Neural progenitor cell (in vitro differentiated cells): ENCODE measurements around the gene SYTL2. TPM values are rescaled to one million over a fixed set of nuclear protein-coding genes. Genes with fewer than 3 reads are reported as not detected.

Source experiments
- DNase-seq: peaks from one replicate; pipeline ENCODE4 v3.0.0-alpha.2; 2016; ENCODE audit warnings: low spot score
- H2AFZ ChIP-seq: fragments of 200-600 bp; sonication (generic); replicated peaks from 2 replicates; pipeline ENCODE4 v1.6.1; 2016; ENCODE audit warnings: antibody characterized with exemption
- H3F3A ChIP-seq: fragments of 200-600 bp; sonication (generic); 2 replicates; pipeline ENCODE4 v1.6.1; 2016; ENCODE audit warnings: antibody characterized with exemption, low read depth
- H3K27ac ChIP-seq: fragments of 200-600 bp; sonication (generic); 2 replicates; pipeline ENCODE4 v1.5.1; 2016; ENCODE audit warnings: mild to moderate bottlenecking
- H3K27me3 ChIP-seq: fragments of 200-600 bp; sonication (generic); 2 replicates; pipeline ENCODE4 v1.6.1; 2016; ENCODE audit warnings: mild to moderate bottlenecking, moderate library complexity
- H3K36me3 ChIP-seq: fragments of 200-600 bp; sonication (generic); 2 replicates; pipeline ENCODE4 v1.5.1; 2016
- H3K4me1 ChIP-seq: fragments of 200-600 bp; sonication (generic); 2 replicates; pipeline ENCODE4 v1.6.1; 2016; ENCODE audit warnings: mixed run types
- H3K4me2 ChIP-seq: fragments of 200-600 bp; sonication (generic); 2 replicates; pipeline ENCODE4 v1.6.1; 2016
- H3K4me3 ChIP-seq: fragments of 200-600 bp; sonication (generic); 2 replicates; pipeline ENCODE4 v1.5.1; 2016
- H3K79me2 ChIP-seq: fragments of 200-600 bp; sonication (generic); 2 replicates; pipeline ENCODE4 v1.6.1; 2016; ENCODE audit warnings: low read depth
- H3K9ac ChIP-seq: fragments of 200-600 bp; sonication (generic); 2 replicates; pipeline ENCODE4 v1.6.1; 2016
- H3K9me3 ChIP-seq: fragments of 200-600 bp; sonication (generic); 2 replicates; pipeline ENCODE4 v1.5.1; 2016; ENCODE audit warnings: low read depth
- H4K20me1 ChIP-seq: fragments of 200-600 bp; sonication (generic); 2 replicates; pipeline ENCODE4 v1.6.1; 2016; ENCODE audit warnings: low read depth
- H3K27ac Mint-ChIP-seq: 3 replicates; pipeline ENCODE4 v1.8.0; 2021; ENCODE audit warnings: mixed read lengths
- H3K27me3 Mint-ChIP-seq: 2 replicates; pipeline ENCODE4 v1.8.0; 2022; ENCODE audit warnings: low read depth, mild to moderate bottlenecking, inconsistent platforms, moderate library complexity, mixed read lengths; ENCODE audit not compliant: insufficient read depth
- H3K36me3 Mint-ChIP-seq: 3 replicates; pipeline ENCODE4 v1.8.0; 2021; ENCODE audit warnings: mixed read lengths
- H3K4me1 Mint-ChIP-seq: 3 replicates; pipeline ENCODE4 v1.8.0; 2021; ENCODE audit warnings: mixed read lengths
- H3K4me3 Mint-ChIP-seq: 3 replicates; pipeline ENCODE4 v1.8.0; 2021; ENCODE audit warnings: mild to moderate bottlenecking, moderate library complexity, mixed read lengths
- H3K9me3 Mint-ChIP-seq: 3 replicates; pipeline ENCODE4 v1.8.0; 2020; ENCODE audit warnings: mixed read lengths
- CTCF ChIP-seq: fragments of 200-600 bp; sonication (generic); IDR thresholded peaks from 2 replicates; pipeline ENCODE4 v1.5.1; 2017; ENCODE audit warnings: antibody characterized with exemption, mild to moderate bottlenecking
- EZH2 ChIP-seq: fragments of 200-600 bp; sonication (generic); IDR thresholded peaks from 2 replicates; pipeline ENCODE4 v1.6.1; 2017; ENCODE audit warnings: antibody characterized with exemption, mild to moderate bottlenecking, moderate library complexity
- EZH2phosphoT487 ChIP-seq: fragments of 200-600 bp; sonication (generic); IDR thresholded peaks from 2 replicates; pipeline ENCODE4 v1.6.1; 2017; ENCODE audit warnings: antibody characterized with exemption
- total RNA-seq: library from RNA; depleted of rRNA; stranded (reverse); fragments of >200 nt; gene quantifications from 2 replicates; pipeline ENCODE4 v1.2.3, GENCODE V29; 2015; ENCODE audit warnings: low replicate concordance

SYTL2 gene
- total RNA-seq, 1 donor from 2014 or later, result 34.1 TPM

DNA sequence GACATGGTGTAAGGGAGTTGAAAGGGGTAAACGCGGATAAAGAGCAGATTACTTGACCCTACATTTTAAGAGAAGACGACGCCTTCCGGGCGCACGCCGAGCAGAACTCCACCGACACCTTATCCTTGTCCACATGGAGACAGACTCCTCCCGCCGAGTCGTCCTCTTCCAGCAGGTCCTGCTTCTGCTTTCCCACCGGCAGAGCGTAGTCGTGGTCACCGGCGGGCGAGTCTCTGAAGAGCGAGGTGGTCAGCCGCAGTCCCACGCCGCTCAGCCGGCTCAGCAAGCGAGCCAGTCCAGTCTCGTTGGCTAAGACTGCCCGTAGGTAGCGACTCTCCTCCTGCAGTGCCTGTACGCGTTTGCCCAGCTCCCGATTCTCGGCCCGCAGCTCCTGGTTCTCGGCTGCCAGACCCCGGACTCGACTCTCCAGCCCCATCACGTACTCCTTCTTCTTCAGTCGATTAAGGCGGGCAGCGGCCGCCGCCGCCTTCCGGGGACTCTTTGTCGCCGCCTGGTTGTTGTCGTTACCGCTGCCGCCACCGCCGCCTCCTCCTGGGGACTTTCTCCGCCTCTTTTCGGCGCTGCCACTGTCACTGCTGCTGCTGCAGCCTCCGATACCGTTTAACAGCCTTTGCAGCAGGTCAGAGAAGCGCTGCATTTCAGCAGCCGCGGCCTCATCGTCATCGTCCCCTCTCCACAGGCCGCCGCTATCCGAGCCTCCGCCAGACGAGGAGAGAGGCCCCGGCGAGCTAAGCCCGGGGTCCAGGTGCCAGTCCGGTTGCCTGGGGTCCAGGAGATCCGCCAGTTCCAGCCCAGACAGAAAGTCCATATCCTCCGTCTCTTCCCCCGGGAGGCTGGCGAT, 147.0 kb downstream of the SYTL2 start:
- peaks cover 3% of the 10 kb centered on the region for H3K27me3 Mint-ChIP-seq
- H3K4me1 Mint-ChIP-seq, result peaks cover 42% of the 10 kb centered on the region
- peak; percentile 92 for DNase-seq
- Histone ChIP-seq H3K9ac (peak overlapping the region; percentile 99), H3K36me3 (peaks cover 32% of the 10 kb centered on the region), H4K20me1 (peaks cover 56% of the 10 kb centered on the region), H3F3A (peaks cover 29% of the 10 kb centered on the region), H2AFZ (peak overlapping the region; percentile 97), H3K4me1 (peaks cover 34% of the 10 kb centered on the region), H3K27me3 (no peaks in the 10 kb centered on the region), H3K4me3 (peak overlapping the region; percentile 97), H3K27ac (peak overlapping the region; percentile 96), H3K9me3 (no peaks in the 10 kb centered on the region), H3K79me2 (peaks cover 62% of the 10 kb centered on the region), H3K4me2 (peak overlapping the region; percentile 90)
- peak overlapping the region; percentile 97 for H3K27ac Mint-ChIP-seq
- no peak for TF ChIP-seq EZH2phosphoT487
- TF ChIP-seq EZH2, result no peak
- peak; percentile 57 for TF ChIP-seq CTCF
- H3K9me3 Mint-ChIP-seq, result no peaks in the 10 kb centered on the region
- peak overlapping the region; percentile 100 for H3K4me3 Mint-ChIP-seq
- peaks cover 27% of the 10 kb centered on the region for H3K36me3 Mint-ChIP-seq

- H3F3A ChIP-seq, result peaks cover 30% of the 10 kb centered on the region
- peaks cover 46% of the 10 kb centered on the region for H3K4me1 Mint-ChIP-seq
- H3K36me3 ChIP-seq, result peaks cover 34% of the 10 kb centered on the region
- H3K4me2 ChIP-seq, result peak overlapping the region; percentile 90
- no peak for DNase-seq
- H4K20me1 ChIP-seq, result peaks cover 63% of the 10 kb centered on the region
- H3K27me3 Mint-ChIP-seq, result peaks cover 3% of the 10 kb centered on the region
- H3K9me3 ChIP-seq, result no peaks in the 10 kb centered on the region
- no peaks in the 10 kb centered on the region for H3K27me3 ChIP-seq
- H3K79me2 ChIP-seq, result peaks cover 70% of the 10 kb centered on the region
- H3K9ac ChIP-seq, result peak overlapping the region; percentile 99
- TF ChIP-seq EZH2 (no peak), CTCF (no peak), EZH2phosphoT487 (no peak)
- H3K4me3 Mint-ChIP-seq, result peak overlapping the region; percentile 100
- H3K27ac Mint-ChIP-seq, result peak overlapping the region; percentile 97
- no peaks in the 10 kb centered on the region for H3K9me3 Mint-ChIP-seq
- H3K27ac ChIP-seq, result no peak overlapping the region
- peaks cover 28% of the 10 kb centered on the region for H3K36me3 Mint-ChIP-seq
- H2AFZ ChIP-seq, result no peak overlapping the region
- peaks cover 34% of the 10 kb centered on the region for H3K4me1 ChIP-seq
- H3K4me3 ChIP-seq, result peak overlapping the region; percentile 97
These were observed 147.7 kb downstream of the SYTL2 start for GRCh38 chr11:85663080-85663752.

DNA sequence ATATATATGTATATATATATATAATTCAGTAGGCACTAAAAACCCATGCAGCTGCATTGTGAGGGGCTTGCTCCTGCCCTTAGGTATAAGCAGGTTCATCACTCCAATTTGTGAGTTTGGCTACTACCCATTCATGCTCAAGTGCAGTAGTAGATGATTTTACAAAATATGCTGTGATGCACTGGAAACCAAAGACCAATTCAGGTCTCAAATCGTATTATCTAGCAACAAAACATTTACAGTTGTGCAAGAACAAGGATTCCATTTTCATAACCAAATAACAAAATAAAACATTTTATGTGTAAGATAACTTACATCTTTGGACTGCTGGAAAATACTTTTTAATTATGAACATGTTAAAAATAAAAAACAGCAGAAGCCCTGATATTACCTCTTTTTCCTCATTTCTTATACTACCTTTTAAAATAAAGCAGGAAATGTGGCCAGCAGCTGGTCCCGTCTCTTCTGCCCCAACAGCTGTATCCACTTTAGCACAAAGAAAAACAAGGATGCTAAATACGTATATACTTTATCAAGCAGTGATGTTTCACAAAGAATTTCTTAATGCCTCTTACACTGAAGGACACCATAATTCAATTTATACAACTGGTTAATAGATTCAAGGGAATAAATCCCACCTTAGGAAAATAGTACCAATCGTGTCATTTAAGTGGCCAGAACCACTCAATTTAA, 148.8 kb downstream of the SYTL2 start:
- Histone ChIP-seq H3K4me3 (peak overlapping the region; percentile 97), H3K9me3 (no peaks in the 10 kb centered on the region), H3K27me3 (no peaks in the 10 kb centered on the region), H3K4me1 (peaks cover 34% of the 10 kb centered on the region), H4K20me1 (peaks cover 74% of the 10 kb centered on the region), H3K27ac (no peak overlapping the region), H3K4me2 (peak overlapping the region; percentile 90), H3F3A (peaks cover 41% of the 10 kb centered on the region), H2AFZ (no peak overlapping the region), H3K9ac (peak overlapping the region; percentile 99), H3K79me2 (peaks cover 81% of the 10 kb centered on the region), H3K36me3 (peaks cover 45% of the 10 kb centered on the region)
- Mint-ChIP-seq H3K4me1 (peaks cover 46% of the 10 kb centered on the region), H3K27me3 (peaks cover 3% of the 10 kb centered on the region), H3K9me3 (no peaks in the 10 kb centered on the region), H3K36me3 (peaks cover 28% of the 10 kb centered on the region), H3K27ac (no peak overlapping the region), H3K4me3 (peak overlapping the region; percentile 100)
- TF ChIP-seq CTCF (no peak), EZH2 (no peak), EZH2phosphoT487 (no peak)
- DNase-seq, result no peak
